NCI-H2029 treated with DMSO at 0.1 percent for 48 hours (cell line): ENCODE data around the gene MISP3.

Experiments
- DNase-seq: peaks from one replicate; lab custom pipeline; 2025; lab: John Stamatoyannopoulos, UW

Gene MISP3

GRCh38 chr19:14053500-14053899 lies 19.1 kb upstream of the MISP3 start:
- no peak for DNase-seq

GRCh38 chr19:14054099-14054498 lies 18.5 kb upstream of the MISP3 start:
- no peak for DNase-seq

DNA sequence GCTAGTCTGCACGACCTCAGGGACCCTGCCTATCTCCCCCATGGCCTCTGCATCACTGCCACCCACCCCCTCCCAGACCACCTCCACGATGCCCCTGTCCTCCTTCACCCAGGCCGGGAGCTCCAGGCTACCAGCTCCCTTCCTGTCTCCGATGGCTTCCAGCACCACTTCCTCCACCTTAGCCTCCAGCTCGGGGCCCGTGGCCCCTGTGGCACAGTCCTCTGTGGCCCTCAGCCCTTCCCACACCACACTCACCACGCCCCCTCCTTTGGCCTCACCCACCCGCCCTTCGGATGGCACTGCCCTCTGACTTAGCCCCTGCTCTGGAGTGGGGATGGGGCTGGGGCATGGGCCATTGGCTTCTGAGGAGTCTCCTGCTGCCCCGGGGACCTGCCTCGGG lies 17.9 kb upstream of the MISP3 start:
- no peak for DNase-seq

DNA sequence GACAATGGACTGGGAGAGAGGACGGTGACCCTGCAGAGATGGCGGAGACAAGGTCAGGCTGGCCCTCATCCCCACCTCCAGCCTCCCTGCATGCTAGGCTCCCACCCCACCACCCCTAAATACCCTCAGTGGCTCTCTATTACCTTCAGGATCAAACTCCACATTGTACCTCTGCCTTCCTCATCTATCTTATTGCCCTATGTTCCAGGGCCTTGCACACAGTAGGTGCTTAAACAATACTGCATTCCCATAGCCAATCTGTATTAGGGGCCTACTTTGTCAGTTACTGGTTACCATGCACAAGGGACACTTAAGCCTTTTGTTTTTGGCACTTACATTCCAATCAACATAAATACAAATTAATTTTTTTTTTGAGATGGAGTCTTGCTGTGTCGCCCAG lies 17.2 kb upstream of the MISP3 start:
- no peak for DNase-seq

DNA sequence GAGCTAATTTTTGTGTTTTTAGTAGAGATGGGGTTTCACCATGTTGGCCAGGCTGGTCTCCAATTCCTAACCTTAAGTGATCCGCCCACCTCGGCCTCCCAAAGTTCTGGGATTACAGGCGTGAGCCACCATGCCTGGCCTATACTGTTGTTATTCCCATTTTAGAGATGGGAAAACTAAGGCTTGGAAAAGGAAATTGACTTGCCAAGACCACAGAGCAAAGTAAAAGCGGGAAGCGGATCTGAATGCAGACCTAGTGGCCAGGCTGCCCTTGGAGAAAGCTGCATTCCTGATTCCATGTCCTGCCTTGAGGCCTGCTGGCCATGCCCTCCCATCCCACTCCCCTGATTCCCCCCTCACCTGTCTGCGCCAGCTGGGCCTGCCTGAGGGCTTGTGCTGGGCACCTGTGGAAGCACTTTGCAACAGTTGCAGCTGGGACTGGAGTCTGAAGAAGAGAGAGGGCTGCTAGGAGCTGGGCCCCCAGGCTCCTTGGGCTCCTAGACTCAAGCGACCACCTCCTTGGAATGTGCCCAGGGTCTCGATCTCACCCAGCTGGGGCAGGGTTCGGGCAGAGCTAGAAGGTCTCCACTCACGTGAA lies 16.4 kb upstream of the MISP3 start:
- no peak for DNase-seq

DNA sequence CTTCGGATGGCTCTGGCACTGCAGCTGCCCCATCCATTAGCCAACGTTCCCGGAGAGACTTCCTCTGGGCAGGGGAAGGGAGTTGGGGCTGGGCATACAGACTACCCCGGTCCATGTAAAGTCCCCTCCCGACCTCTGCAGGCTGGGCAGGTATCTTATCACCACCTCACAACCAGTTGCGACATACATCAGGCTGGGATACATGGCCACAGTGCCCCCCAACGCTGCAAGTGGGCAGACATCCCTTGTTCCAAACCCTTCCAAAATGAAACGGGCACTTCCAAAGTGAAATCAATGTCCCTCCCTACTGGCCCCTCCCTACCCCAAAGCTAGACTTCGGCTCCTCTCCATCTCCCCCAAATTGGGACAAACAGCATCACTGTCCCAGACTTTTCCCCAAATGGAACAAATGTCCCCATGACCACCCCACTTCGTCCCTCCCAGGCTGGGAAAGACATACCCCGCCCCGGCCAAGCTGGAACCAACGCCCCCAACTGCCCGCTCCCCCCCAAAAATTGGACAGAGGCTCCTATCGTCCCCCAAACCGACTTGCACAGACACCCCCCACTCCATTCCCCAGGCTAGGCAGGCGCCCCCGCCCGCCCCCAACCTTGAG lies 15.7 kb upstream of the MISP3 start:
- no peak for DNase-seq

DNA sequence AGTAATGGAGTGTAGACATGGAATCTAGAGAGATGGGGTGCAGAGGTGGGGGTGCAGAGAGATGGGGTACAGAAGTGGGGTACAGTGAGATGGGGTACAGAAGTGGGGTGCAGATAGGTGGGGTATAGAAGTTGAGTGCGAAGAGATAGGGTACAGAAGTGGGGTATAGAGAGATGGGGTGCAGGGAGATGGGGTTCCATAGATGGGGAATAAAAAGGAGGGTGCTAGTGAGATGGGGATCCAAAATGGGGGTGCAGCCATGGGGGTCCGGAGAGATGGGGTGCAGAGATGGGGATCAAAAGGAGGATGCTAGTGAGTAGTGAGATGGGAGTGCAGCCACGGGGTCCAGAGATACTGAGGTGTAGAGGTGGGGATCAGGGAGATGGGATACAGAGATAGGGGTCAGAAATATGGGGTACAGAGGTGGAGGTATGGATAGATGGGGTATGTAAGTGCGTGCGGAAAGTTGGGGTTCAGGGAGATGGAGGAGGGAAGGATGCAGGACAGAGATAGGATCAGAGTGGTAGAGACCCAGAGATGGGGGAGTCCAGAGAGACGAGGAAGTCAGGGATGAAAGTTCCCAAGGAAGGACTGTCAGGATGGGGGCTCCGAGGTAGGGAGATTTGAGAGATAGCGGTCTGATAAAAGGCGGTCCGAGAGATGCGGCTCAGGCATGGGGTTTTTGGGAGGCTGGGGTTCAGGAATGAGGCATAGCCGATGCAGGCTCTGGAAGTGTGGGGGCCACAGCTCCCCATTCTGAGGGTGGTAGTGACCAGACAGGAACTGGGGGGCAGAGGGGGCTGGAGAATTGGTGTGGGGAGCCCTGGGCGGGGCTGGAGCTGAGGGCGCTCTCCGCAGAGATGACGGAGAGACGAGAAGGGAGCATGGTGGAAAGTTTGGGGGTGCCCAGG lies 14.1 kb upstream of the MISP3 start:
- DNase-seq = no peak

DNA sequence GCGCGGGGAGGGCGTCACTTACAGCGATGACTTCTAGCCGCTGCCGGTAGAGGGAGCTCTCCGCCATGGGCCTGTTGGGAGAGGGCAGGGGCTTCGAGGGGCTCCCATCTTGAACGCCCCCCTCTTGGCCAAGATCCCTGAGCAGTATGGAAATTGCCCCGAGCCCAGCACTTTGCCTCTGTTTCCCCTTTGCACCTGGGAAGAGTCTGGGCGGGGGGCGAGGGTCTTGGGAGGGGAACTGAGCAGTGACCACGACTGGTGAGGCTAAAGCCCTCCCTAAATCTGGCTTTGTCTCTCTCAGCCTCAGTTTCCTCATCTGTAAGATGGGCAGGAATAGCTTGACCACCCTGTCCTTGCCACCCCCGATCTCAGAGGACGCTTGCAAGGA lies 13.5 kb upstream of the MISP3 start:
- no peak for DNase-seq

DNA sequence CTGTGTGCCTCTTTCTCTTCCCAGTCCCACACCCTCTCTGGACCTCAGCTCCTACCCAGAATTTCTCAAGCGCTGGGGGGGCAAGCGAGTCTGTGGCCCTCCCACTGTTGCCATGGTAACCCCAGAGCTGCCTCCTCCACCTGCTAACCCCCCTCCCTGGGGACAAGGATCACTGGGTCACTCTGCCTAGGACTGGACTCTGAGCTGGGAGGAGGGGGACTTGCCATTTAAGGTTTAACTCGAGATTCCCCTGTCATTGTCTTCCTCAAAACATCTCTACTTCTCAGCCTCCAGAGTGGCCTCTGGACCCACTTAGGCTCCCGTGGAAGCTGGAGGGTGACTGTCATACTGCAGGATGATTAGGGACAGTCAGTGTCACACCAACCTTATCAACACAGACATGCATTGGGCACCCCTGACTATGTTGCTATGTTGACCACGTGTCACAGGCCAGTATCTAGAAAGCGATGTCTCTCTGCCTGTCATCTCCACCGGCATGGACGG lies 12.9 kb upstream of the MISP3 start:
- DNase-seq = no peak

- DNase-seq = no peak
These were observed 11.4 kb upstream of the MISP3 start for GRCh38 chr19:14061081-14061749.

- DNase-seq = no peak
These were observed 10.6 kb upstream of the MISP3 start, which contains the start of gene PALM3 for GRCh38 chr19:14061751-14062557. Gene PALM3, minus strand, starts transcription at chr19:14062076. Its CDS starts 96 bp downstream, at chr19:14061980.

GRCh38 chr19:14062558-14062855 lies 10.1 kb upstream of the MISP3 start:
- no peak for DNase-seq

- DNase-seq = no peak
These were observed 9.5 kb upstream of the MISP3 start for GRCh38 chr19:14063105-14063504.

DNA sequence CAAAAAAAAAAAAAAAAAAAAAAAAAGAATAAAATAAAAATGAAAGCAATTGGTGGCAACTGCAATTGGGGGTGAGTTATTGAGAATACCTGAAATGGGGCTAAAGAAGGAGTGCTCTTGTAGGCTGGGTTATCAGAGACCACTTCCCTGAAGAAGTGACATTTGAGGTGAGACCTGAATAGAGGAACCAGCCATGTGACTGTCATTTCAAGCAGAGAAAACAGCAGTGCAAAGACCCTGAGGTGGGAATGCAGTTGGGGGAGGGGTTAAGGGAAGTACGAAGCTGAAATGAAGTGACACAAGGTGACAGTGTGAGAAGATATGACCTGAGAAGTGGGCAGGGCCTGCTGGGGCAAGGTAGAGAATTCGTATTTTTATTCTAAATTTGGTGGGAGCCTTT lies 6.5 kb upstream of the MISP3 start:
- no peak for DNase-seq

DNA sequence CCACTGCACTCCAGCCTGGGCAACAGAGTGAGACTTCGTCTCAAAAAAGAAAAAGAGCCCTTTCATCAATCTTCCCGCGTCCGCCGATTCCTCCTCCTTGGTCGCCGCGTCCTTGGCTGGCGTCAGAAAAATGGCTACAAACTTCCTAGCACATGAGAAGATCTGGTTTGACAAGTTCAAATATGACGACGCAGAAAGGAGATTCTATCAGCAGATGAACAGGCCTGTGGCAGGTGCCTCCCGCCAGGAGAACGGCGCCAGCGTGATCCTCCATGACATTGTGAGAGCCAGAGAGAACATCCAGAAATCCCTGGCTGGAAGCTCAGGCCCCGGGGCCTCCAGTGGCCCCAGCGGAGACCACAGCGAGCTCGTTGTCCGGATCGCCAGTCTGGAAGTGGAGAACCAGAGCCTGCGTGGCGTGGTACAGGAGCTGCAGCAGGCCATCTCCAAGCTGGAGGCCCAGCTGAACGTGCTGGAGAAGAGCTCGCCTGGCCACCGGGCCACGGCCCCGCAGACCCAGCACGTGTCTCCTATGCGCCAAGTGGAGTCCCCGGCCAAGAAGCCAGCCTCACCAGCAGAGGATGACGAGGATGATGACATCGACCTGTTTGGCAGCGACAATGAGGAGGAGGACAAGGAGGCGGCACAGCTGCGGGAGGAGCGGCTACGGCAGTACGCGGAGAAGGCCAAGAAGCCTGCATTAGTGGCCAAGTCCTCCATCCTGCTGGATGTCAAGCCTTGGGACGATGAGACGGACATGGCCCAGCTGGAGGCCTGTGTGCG lies 2.1 kb upstream of the MISP3 start:
- no peak for DNase-seq

- DNase-seq = no peak
These were observed 807 bp downstream of the MISP3 start for GRCh38 chr19:14073261-14073924.

DNA sequence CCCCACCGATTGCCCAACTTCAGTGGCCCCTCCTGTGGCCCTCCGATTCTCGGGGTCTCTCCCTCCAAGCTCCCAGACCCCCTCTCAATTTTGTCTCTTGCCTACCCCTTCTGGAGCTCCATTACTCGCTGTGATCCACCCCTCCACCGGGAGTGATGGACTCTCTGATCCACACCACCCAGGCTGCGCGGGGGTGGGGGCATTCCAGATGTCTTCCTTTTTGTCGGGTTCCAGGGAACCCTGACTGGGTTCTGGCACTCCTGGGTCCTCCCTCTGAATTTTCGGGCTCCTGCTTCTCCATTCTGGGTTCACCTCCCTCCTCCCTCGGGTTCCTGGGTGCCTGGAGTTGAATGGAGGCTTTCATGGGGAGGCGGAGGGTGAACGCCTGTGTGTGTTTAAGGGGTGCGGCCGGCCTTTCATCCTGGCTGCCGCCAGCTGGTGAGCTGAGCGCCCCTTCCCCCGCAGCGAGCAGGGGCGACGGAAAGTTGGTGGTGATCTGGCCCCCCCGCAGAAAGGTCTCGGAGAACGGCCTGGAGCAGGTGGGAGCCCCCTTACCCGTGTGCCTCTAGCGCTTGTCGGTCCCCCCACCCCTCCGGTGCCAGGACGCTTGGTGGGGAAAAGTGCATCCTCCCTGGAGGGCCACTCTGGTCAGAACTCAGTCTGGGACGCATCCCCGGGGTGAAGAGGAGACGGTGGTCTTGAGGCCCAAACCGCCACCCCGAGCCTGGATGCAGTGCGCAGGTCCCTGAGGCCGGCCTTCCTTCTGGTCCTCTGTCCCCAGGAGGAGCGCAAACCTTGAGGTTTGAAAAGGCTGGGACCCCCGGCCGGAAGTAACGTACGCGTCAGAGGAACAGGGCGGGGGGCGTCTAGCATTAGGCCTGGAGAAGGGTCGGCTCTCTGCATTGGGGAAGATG lies 1.6 kb downstream of the MISP3 start:
- DNase-seq = no peak

DNA sequence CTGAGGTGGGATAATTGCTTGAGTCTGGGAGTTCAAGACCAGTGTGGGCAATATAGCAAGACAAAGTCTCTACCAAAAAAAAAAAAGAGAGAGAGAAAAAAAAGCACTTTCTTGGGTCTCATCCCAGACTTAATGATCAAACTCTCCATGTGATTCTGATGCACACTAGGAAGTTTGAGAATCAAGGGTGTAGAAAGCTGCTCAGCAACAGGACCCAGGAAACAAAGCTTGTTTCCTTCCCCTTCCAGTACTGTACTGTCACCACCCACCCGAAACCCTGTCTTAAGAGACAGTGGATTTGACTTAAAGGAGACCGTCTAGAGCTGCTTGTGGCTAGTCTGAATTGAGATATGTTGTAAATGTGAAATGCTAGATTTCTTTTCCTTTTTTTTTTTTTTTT lies 5.8 kb downstream of the MISP3 start:
- no peak for DNase-seq
